Panc1 (cell line): ENCODE data around the gene UNCX. TPM values are rescaled to one million over a fixed set of nuclear protein-coding genes. Genes with fewer than 3 reads are reported as not detected.

Experiments used
- ATAC-seq: fragments of 200-7000 bp; cut with Tn5 transposase; 2 replicates; pipeline ENCODE4 v1.9.1; 2020; ENCODE audit warnings: mild to moderate bottlenecking, moderate library complexity
- BruUV-seq: library from RNA; stranded (reverse); fragments of 400-500 nt; replicated peaks from 2 replicates; lab custom pipeline; 2021; lab: Mats Ljungman, UMichigan
- CTCF ChIA-PET: fragments of 300-600 bp; sonication (Branson Sonifier 250); formaldehyde crosslinking; loops from one replicate; lab custom pipeline; 2022; ENCODE audit warnings: antibody characterized with exemption; lab: Charles Lee
- POLR2A ChIA-PET: fragments of 300-600 bp; sonication (Branson Sonifier 250); formaldehyde crosslinking; loops from one replicate; lab custom pipeline; 2022; ENCODE audit warnings: antibody characterized with exemption; lab: Charles Lee
- DNase-seq: peaks from one replicate; pipeline ENCODE4 v3.0.0-alpha.2; 2010; ENCODE audit warnings: low read depth, low spot score
- H3K27ac ChIP-seq: 2 replicates; pipeline ENCODE4 v1.5.1; 2011; ENCODE audit warnings: mild to moderate bottlenecking, low read length, inconsistent platforms
- H3K27me3 ChIP-seq: fragments of 200-500 bp; sonication (Bioruptor generic); 2 replicates; pipeline ENCODE4 v1.6.0; 2014; ENCODE audit warnings: low read length, inconsistent platforms; ENCODE audit not compliant: control insufficient read depth, insufficient read depth
- H3K36me3 ChIP-seq: fragments of 200-500 bp; sonication (Bioruptor generic); 2 replicates; pipeline ENCODE4 v1.5.1; 2014; ENCODE audit warnings: inconsistent platforms, mild to moderate bottlenecking, low read length, moderate library complexity; ENCODE audit not compliant: control insufficient read depth, insufficient read depth
- H3K4me1 ChIP-seq: 2 replicates; pipeline ENCODE4 v1.5.1; 2011; ENCODE audit warnings: inconsistent platforms, mild to moderate bottlenecking, low read length, moderate library complexity; ENCODE audit not compliant: control insufficient read depth, insufficient read depth
- H3K4me3 ChIP-seq, 2 experiments: 2 replicates each; pipeline ENCODE4 v1.5.1; 2011 to 2012; ENCODE audit warnings: low read depth in 2 of 2, low read length in 2 of 2, mild to moderate bottlenecking in 2 of 2, inconsistent platforms in 1 of 2, moderate library complexity in 1 of 2
- H3K9me3 ChIP-seq: fragments of 200-500 bp; sonication (Bioruptor generic); 2 replicates; pipeline ENCODE4 v1.5.1; 2014; ENCODE audit warnings: low read depth, mild to moderate bottlenecking, inconsistent platforms, low read length, moderate library complexity; ENCODE audit not compliant: control insufficient read depth, insufficient read depth
- CTCF ChIP-seq: fragments of 450-650 bp; IDR thresholded peaks from 2 replicates; pipeline ENCODE4 v1.5.1; 2017; ENCODE audit warnings: mild to moderate bottlenecking
- POLR2AphosphoS5 ChIP-seq: IDR thresholded peaks from 2 replicates; pipeline ENCODE4 v1.6.1; 2012; ENCODE audit warnings: mild to moderate bottlenecking, low read depth, low read length, moderate library complexity
- SIN3A ChIP-seq: IDR thresholded peaks from 2 replicates; pipeline ENCODE4 v1.6.1; 2012; ENCODE audit warnings: low read depth, mild to moderate bottlenecking, low read length, moderate library complexity, borderline replicate concordance; ENCODE audit not compliant: insufficient read depth
- TCF7L2 ChIP-seq: IDR thresholded peaks from 2 replicates; pipeline ENCODE4 v1.6.1; 2011; ENCODE audit warnings: mild to moderate bottlenecking, low read depth, low read length, inconsistent platforms
- in situ Hi-C: cut with HindIII; loops from 2 replicates; pipeline ENCODE4 v1.10.0; 2016; ENCODE audit warnings: low sequenced_read_pairs, low pct_unique_long_range_greater_than_20kb
- intact Hi-C: fragments of 100-400 bp; cut with micrococcal nuclease; formaldehyde crosslinking; loops from one replicate; pipeline ENCODE4 v1.10.0; 2022; ENCODE audit not compliant: unreplicated experiment
- total RNA-seq: library from RNA; stranded (reverse); gene quantifications from one replicate; pipeline ENCODE4 v1.2.1, GENCODE V29; 2021; ENCODE audit not compliant: unreplicated experiment
- TF ChIP-seq, protein P1 (sequence below), 2 experiments: IDR thresholded peaks; 2 replicates each; pipeline ENCODE4 v1.6.1; 2011 to 2012; ENCODE audit warnings: low read depth in 2 of 2, control low read depth in 1 of 2, low read length in 1 of 2, mild to moderate bottlenecking in 1 of 2, moderate library complexity in 1 of 2; ENCODE audit not compliant: insufficient read depth in 1 of 2

UNCX gene
- total RNA-seq, 1 experiment from 2014 or later: not detected

DNA sequence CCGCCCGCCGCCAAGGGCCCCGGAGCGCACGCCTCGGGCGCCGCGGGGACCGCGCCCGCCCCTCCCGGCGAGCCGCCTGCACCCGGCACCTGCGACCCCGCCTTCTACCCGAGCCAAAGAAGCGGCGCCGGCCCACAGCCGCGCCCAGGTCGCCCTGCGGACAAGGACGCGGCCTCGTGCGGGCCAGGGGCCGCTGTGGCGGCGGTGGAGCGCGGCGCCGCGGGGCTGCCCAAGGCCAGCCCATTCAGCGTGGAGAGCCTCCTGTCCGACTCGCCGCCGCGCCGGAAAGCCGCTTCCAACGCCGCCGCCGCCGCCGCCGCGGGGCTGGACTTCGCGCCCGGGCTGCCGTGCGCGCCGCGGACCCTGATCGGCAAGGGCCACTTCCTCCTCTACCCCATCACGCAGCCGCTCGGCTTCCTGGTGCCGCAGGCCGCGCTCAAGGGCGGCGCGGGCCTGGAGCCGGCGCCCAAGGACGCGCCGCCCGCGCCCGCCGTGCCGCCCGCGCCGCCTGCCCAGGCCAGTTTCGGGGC lies 3.5 kb downstream of the UNCX start:
- intact Hi-C loops: no loop called here
- no peaks in the 10 kb centered on the region for H3K9me3 ChIP-seq
- no peak overlapping the region for H3K4me3 ChIP-seq
- no peak for ATAC-seq
- in situ Hi-C loops: no loop called here
- peaks cover 10% of the 10 kb centered on the region for H3K4me1 ChIP-seq
- no peaks in the 10 kb centered on the region; the same call in 1 of the 2 replicates for H3K36me3 ChIP-seq
- POLR2A ChIA-PET: no interaction called here
- CTCF ChIA-PET: no interaction called here
- TF ChIP-seq, protein P1, sequence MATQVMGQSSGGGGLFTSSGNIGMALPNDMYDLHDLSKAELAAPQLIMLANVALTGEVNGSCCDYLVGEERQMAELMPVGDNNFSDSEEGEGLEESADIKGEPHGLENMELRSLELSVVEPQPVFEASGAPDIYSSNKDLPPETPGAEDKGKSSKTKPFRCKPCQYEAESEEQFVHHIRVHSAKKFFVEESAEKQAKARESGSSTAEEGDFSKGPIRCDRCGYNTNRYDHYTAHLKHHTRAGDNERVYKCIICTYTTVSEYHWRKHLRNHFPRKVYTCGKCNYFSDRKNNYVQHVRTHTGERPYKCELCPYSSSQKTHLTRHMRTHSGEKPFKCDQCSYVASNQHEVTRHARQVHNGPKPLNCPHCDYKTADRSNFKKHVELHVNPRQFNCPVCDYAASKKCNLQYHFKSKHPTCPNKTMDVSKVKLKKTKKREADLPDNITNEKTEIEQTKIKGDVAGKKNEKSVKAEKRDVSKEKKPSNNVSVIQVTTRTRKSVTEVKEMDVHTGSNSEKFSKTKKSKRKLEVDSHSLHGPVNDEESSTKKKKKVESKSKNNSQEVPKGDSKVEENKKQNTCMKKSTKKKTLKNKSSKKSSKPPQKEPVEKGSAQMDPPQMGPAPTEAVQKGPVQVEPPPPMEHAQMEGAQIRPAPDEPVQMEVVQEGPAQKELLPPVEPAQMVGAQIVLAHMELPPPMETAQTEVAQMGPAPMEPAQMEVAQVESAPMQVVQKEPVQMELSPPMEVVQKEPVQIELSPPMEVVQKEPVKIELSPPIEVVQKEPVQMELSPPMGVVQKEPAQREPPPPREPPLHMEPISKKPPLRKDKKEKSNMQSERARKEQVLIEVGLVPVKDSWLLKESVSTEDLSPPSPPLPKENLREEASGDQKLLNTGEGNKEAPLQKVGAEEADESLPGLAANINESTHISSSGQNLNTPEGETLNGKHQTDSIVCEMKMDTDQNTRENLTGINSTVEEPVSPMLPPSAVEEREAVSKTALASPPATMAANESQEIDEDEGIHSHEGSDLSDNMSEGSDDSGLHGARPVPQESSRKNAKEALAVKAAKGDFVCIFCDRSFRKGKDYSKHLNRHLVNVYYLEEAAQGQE (IDR thresholded peaks at IDR 0.05; ENCODE audit: insufficient read depth in 1 of 2, low read depth in 2 of 2, low read length in 1 of 2): no peak
- no peak for TF ChIP-seq SIN3A
- no peak for TF ChIP-seq TCF7L2
- no peak for TF ChIP-seq POLR2AphosphoS5
- TF ChIP-seq CTCF: no peak
- no peak for DNase-seq
- BruUV-seq: no TSS peak
- H3K27me3 ChIP-seq: peaks cover 42% of the 10 kb centered on the region
- H3K27ac ChIP-seq: no peak overlapping the region

DNA sequence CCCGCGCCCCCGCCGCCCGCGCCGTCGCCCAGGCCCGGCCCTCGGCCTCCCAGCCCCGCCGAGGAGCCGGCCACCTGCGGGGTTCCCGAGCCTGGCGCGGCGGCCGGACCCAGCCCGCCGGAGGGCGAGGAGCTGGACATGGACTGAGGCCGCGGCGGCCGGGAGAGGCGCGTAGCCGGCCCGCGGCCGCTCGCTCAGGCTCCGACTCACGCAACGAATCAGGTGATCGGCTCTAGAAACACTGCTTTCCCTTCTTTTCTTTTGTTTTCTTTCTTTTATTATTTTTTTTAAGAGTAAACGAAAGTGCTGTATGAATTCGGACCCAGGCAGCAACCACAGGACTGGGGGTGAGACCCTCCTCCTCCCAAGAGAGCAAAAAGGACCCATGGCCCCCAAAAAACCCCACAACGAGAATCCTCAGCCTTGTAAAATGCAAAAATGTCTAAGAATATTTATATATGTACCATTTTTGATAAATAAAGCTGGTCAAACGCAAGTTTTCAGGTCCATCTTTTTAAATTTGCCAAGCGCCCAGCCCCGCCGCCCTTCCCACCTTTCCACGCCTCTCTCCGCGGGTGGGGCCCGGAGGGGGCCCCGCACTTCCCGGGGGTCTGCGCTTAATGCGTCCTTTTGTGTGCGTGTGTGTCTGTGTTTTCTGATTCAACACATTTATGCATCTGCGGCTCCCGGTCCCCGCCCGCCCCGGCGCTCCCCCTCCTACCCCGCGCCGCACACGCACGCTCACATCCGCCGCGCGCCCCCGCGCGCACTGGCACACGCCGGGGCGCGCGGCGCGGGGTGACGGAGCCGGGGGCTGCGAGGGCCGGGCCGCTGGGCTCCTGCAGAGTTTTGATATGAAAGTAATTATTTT lies 4.4 kb downstream of the UNCX start:
- H3K27ac ChIP-seq: no peak overlapping the region
- peaks cover 9% of the 10 kb centered on the region for H3K4me1 ChIP-seq
- ChIA-PET CTCF (no interaction called here), POLR2A (no interaction called here)
- intact Hi-C loops (no loop called here), in situ Hi-C loops (no loop called here)
- DNase-seq: no peak
- peak overlapping the region; percentile 19 to 35; a peak in 2 of 4 replicates for H3K4me3 ChIP-seq
- ATAC-seq: no peak; the same call in 1 of the 2 replicates
- TF ChIP-seq SIN3A (no peak), TCF7L2 (no peak)
- TF ChIP-seq, protein P1 (IDR thresholded peaks at IDR 0.05; ENCODE audit: insufficient read depth in 1 of 2, low read depth in 2 of 2, low read length in 1 of 2): no peak
- BruUV-seq: no TSS peak
- H3K36me3 ChIP-seq: no peaks in the 10 kb centered on the region; the same call in 1 of the 2 replicates
- H3K27me3 ChIP-seq: peaks cover 43% of the 10 kb centered on the region
- H3K9me3 ChIP-seq: no peaks in the 10 kb centered on the region
